NCI-H2081 (cell line): ENCODE results near the gene JAZF1.
A peak's percentile ranks its signal among the peaks of the same experiment; 100 is the strongest.
"Not testable (repeated sequence)": the region's sequence is repeated elsewhere in the genome, so short reads cannot be mapped to it uniquely, and the experiment has no call there.

Source experiments
- DNase-seq, 2 experiments: peaks; one replicate each; lab custom pipeline; 2025; lab: John Stamatoyannopoulos, UW

Gene JAZF1

GRCh38 chr7:28042721-28043120 lies 137.9 kb downstream of the JAZF1 start:
- DNase-seq: no peak

- DNase-seq: no peak
Measured at GRCh38 chr7:28041508-28042314, 138.9 kb downstream of the JAZF1 start.

- DNase-seq: no peak
Measured at GRCh38 chr7:28038175-28038797, 142.3 kb downstream of the JAZF1 start.

- no peak for DNase-seq
Measured at GRCh38 chr7:28037220-28038010, 143.2 kb downstream of the JAZF1 start.

GRCh38 chr7:28036696-28037095 lies 143.9 kb downstream of the JAZF1 start:
- no peak for DNase-seq

- no peak for DNase-seq
Measured at GRCh38 chr7:28033386-28033785, 147.2 kb downstream of the JAZF1 start.

GRCh38 chr7:28032738-28033380 lies 147.7 kb downstream of the JAZF1 start:
- DNase-seq: no peak

GRCh38 chr7:28029051-28029450 lies 151.5 kb downstream of the JAZF1 start:
- no peak for DNase-seq

- DNase-seq: no peak
Measured at GRCh38 chr7:28028471-28028870, 152.1 kb downstream of the JAZF1 start.

- DNase-seq: no peak
Measured at GRCh38 chr7:28026237-28026636, 154.4 kb downstream of the JAZF1 start.

- no peak for DNase-seq
Measured at GRCh38 chr7:28024786-28025334, 155.7 kb downstream of the JAZF1 start.

- DNase-seq: peak; percentile 69 to 82
Measured at GRCh38 chr7:28020302-28020940, 160.2 kb downstream of the JAZF1 start.

- no peak for DNase-seq
Measured at GRCh38 chr7:28018856-28019465, 161.6 kb downstream of the JAZF1 start.

- no peak for DNase-seq
Measured at GRCh38 chr7:28018446-28018845, 162.1 kb downstream of the JAZF1 start.

- no peak for DNase-seq
Measured at GRCh38 chr7:28018020-28018419, 162.6 kb downstream of the JAZF1 start.

GRCh38 chr7:28017372-28017771 lies 163.2 kb downstream of the JAZF1 start:
- no peak for DNase-seq

GRCh38 chr7:28016297-28016696 lies 164.3 kb downstream of the JAZF1 start:
- no peak for DNase-seq

GRCh38 chr7:28015169-28015568 lies 165.4 kb downstream of the JAZF1 start:
- no peak for DNase-seq

GRCh38 chr7:28014340-28014739 lies 166.3 kb downstream of the JAZF1 start:
- DNase-seq: not testable (repeated sequence)

- no peak for DNase-seq
Measured at GRCh38 chr7:28013441-28013840, 167.2 kb downstream of the JAZF1 start.

- no peak for DNase-seq
Measured at GRCh38 chr7:28013019-28013418, 167.6 kb downstream of the JAZF1 start.
